Measurements from ENCODE around the gene HOXC12. TPM values are rescaled to one million over a fixed set of nuclear protein-coding genes. Genes with fewer than 3 reads are reported as not detected.

HOXC12 gene
- total RNA-seq = not detected
- long read RNA-seq = 0 reads

GRCh38 chr12:53954694-53955035 is at the start of gene HOXC12:
TSS of gene HOXC12 (plus strand) at chr12:53954903. CDS start at chr12:53954930, 27 bp downstream.
- intact Hi-C loops (cut with DNase I) = no loop called here
- no peak within 1 kb of the TSS for H3K4me3 ChIP-seq
- H3K27ac ChIP-seq = no peak within 1 kb of the TSS
- H3K9me3 ChIP-seq = no peaks in the 10 kb centered on the region
- no peak for DNase-seq
- no peak for TF ChIP-seq CTCF (IDR thresholded peaks at IDR 0.05)
- H3K4me1 ChIP-seq = no peaks in the 10 kb centered on the region
- H3K36me3 ChIP-seq = no peaks in the 10 kb centered on the region
- peaks cover 100% of the 10 kb centered on the region for H3K27me3 ChIP-seq
- no peak for ATAC-seq

- intact Hi-C loops (cut with DNase I) = no loop called here
- ATAC-seq (no peak), DNase-seq (no peak)
- Histone ChIP-seq H3K36me3 (no peaks in the 10 kb centered on the region), H3K4me1 (no peaks in the 10 kb centered on the region), H3K4me3 (no peak overlapping the region), H3K27me3 (peaks cover 32% of the 10 kb centered on the region), H3K9me3 (no peaks in the 10 kb centered on the region), H3K27ac (no peak overlapping the region)
- TF ChIP-seq CTCF (IDR thresholded peaks at IDR 0.05) = no peak
These were observed 47.6 kb upstream of the HOXC12 start for GRCh38 chr12:53907103-53907502.

GRCh38 chr12:53916788-53917655 is 37.7 kb upstream of the HOXC12 start:
- H3K36me3 ChIP-seq = no peaks in the 10 kb centered on the region
- H3K4me3 ChIP-seq = no peak overlapping the region
- intact Hi-C loops (cut with DNase I) = no loop called here
- TF ChIP-seq CTCF (IDR thresholded peaks at IDR 0.05) = no peak
- DNase-seq (no peak), ATAC-seq (no peak)
- no peaks in the 10 kb centered on the region for H3K4me1 ChIP-seq
- H3K9me3 ChIP-seq = no peaks in the 10 kb centered on the region
- peaks cover 54% of the 10 kb centered on the region for H3K27me3 ChIP-seq
- no peak overlapping the region for H3K27ac ChIP-seq

- DNase-seq = no peak
- no peak overlapping the region for H3K27ac ChIP-seq
- no peak overlapping the region for H3K4me3 ChIP-seq
- intact Hi-C loops (cut with DNase I) = no loop called here
- H3K27me3 ChIP-seq = peaks cover 85% of the 10 kb centered on the region
- no peak for TF ChIP-seq CTCF (IDR thresholded peaks at IDR 0.05)
- ATAC-seq = no peak
- H3K36me3 ChIP-seq = no peaks in the 10 kb centered on the region
- no peaks in the 10 kb centered on the region for H3K4me1 ChIP-seq
- H3K9me3 ChIP-seq = no peaks in the 10 kb centered on the region
These were observed 29.9 kb upstream of the HOXC12 start for GRCh38 chr12:53924521-53925405.

GRCh38 chr12:53927220-53928029 is 27.3 kb upstream of the HOXC12 start:
- no peak for DNase-seq
- Histone ChIP-seq H3K4me3 (no peak overlapping the region), H3K9me3 (no peaks in the 10 kb centered on the region), H3K27me3 (peaks cover 94% of the 10 kb centered on the region), H3K36me3 (no peaks in the 10 kb centered on the region), H3K27ac (no peak overlapping the region), H3K4me1 (no peaks in the 10 kb centered on the region)
- intact Hi-C loops (cut with DNase I) = no loop called here
- no peak for ATAC-seq
- TF ChIP-seq CTCF (IDR thresholded peaks at IDR 0.05) = no peak
